ENCODE data around the gene SERPINA5. TPM values are rescaled to one million over a fixed set of nuclear protein-coding genes. Genes with fewer than 3 reads are reported as not detected.

SERPINA5 gene
- total RNA-seq, 1 experiment from 2014 or later, result 0.35 TPM

GRCh38 chr14:94541234-94541975 lies 39.8 kb upstream of the SERPINA5 start:
- POLR2A ChIA-PET, result no interaction called here
- BruUV-seq (replicated peaks), result no TSS peak
- no peaks in the 10 kb centered on the region for H3K27me3 Mint-ChIP-seq (ENCODE audit: insufficient read depth, unreplicated experiment)
- intact Hi-C loops (cut with micrococcal nuclease), result no loop called here
- H3K27ac Mint-ChIP-seq (ENCODE audit: low read depth, unreplicated experiment), result no peak overlapping the region
- CTCF ChIA-PET, result interaction anchor here (1.3 to 5.2 kb wide), 2 partner anchors 8 to 15 kb away, joined by 4 to 37 read pairs; no protein-coding TSS in a partner anchor
- H3K36me3 Mint-ChIP-seq (ENCODE audit: insufficient read depth, unreplicated experiment), result no peaks in the 10 kb centered on the region
- no peak overlapping the region for H3K4me3 Mint-ChIP-seq (ENCODE audit: unreplicated experiment)
- TF ChIP-seq, protein P1, sequence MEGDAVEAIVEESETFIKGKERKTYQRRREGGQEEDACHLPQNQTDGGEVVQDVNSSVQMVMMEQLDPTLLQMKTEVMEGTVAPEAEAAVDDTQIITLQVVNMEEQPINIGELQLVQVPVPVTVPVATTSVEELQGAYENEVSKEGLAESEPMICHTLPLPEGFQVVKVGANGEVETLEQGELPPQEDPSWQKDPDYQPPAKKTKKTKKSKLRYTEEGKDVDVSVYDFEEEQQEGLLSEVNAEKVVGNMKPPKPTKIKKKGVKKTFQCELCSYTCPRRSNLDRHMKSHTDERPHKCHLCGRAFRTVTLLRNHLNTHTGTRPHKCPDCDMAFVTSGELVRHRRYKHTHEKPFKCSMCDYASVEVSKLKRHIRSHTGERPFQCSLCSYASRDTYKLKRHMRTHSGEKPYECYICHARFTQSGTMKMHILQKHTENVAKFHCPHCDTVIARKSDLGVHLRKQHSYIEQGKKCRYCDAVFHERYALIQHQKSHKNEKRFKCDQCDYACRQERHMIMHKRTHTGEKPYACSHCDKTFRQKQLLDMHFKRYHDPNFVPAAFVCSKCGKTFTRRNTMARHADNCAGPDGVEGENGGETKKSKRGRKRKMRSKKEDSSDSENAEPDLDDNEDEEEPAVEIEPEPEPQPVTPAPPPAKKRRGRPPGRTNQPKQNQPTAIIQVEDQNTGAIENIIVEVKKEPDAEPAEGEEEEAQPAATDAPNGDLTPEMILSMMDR (IDR thresholded peaks at IDR 0.05; ENCODE audit: unreplicated experiment), result no peak
- H3K4me1 Mint-ChIP-seq (ENCODE audit: insufficient read depth, unreplicated experiment), result peaks cover 9% of the 10 kb centered on the region
- no peaks in the 10 kb centered on the region for H3K9me3 Mint-ChIP-seq (ENCODE audit: unreplicated experiment)
- DNase-seq (ENCODE audit: unreplicated experiment), result no peak

- TF ChIP-seq, protein P1 (IDR thresholded peaks at IDR 0.05; ENCODE audit: unreplicated experiment), result no peak
- DNase-seq (ENCODE audit: unreplicated experiment), result peak; percentile 57
- intact Hi-C loops (cut with micrococcal nuclease), result no loop called here
- no peaks in the 10 kb centered on the region for H3K27me3 Mint-ChIP-seq (ENCODE audit: insufficient read depth, unreplicated experiment)
- BruUV-seq (replicated peaks), result no TSS peak
- no peaks in the 10 kb centered on the region for H3K9me3 Mint-ChIP-seq (ENCODE audit: unreplicated experiment)
- H3K27ac Mint-ChIP-seq (ENCODE audit: low read depth, unreplicated experiment), result no peak overlapping the region
- H3K4me3 Mint-ChIP-seq (ENCODE audit: unreplicated experiment), result no peak overlapping the region
- peaks cover 9% of the 10 kb centered on the region for H3K4me1 Mint-ChIP-seq (ENCODE audit: insufficient read depth, unreplicated experiment)
- H3K36me3 Mint-ChIP-seq (ENCODE audit: insufficient read depth, unreplicated experiment), result no peaks in the 10 kb centered on the region
- CTCF ChIA-PET, result interaction anchor here (0.6 kb wide), 2 partner anchors 54 to 629 kb away, joined by 3 to 4 read pairs; no protein-coding TSS in a partner anchor
- POLR2A ChIA-PET, result no interaction called here
Measured at GRCh38 chr14:94542111-94542810, 39.0 kb upstream of the SERPINA5 start.

DNA sequence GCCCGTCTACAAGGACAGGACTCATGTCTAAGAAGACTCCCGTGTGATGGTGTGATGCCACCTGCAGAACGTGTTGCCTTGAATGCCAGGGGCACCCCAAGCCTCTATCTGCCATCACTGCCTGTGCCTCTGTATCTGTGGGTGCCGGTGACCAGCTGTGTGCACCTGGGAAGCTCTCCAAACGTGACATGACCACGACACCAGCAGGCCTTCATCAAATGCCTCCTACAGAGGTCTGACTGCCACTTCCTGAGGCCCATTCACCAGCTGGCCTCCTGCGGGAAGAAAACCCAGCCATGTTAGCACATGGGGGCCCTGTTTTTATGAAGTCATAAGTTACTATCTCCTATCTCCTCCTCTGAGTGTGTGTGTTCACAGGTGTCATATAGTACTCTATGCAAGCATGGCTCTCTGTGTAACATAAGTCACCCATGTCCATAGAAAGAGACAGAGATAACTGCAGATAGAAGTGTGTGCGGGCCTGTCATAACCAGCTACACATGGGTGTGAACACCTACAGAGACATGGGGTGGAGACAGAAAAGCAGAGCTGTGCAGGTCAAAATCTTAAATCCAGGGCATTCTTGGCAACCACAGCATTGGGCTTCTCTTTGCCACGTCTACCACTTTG lies 38.3 kb upstream of the SERPINA5 start:
- POLR2A ChIA-PET, result interaction anchor here (1.3 kb wide), 1 partner anchor 10 kb away, joined by 3 read pairs; no protein-coding TSS in a partner anchor
- no TSS peak for BruUV-seq (replicated peaks)
- TF ChIP-seq, protein P1 (IDR thresholded peaks at IDR 0.05; ENCODE audit: unreplicated experiment), result no peak
- Mint-ChIP-seq H3K27me3 (ENCODE audit: insufficient read depth, unreplicated experiment) (no peaks in the 10 kb centered on the region), H3K4me1 (ENCODE audit: insufficient read depth, unreplicated experiment) (peaks cover 9% of the 10 kb centered on the region), H3K27ac (ENCODE audit: low read depth, unreplicated experiment) (no peak overlapping the region), H3K9me3 (ENCODE audit: unreplicated experiment) (no peaks in the 10 kb centered on the region), H3K36me3 (ENCODE audit: insufficient read depth, unreplicated experiment) (no peaks in the 10 kb centered on the region), H3K4me3 (ENCODE audit: unreplicated experiment) (no peak overlapping the region)
- intact Hi-C loops (cut with micrococcal nuclease), result no loop called here
- DNase-seq (ENCODE audit: unreplicated experiment), result no peak
- CTCF ChIA-PET, result interaction anchor here (0.6 kb wide), 1 partner anchor 867 kb away, joined by 3 read pairs; no protein-coding TSS in a partner anchor
